Ascending aorta (tissue), 2 donors: Measurements from ENCODE around the gene SRRM5. TPM values are rescaled to one million over a fixed set of nuclear protein-coding genes. Genes with fewer than 3 reads are reported as not detected.

Source experiments
- DNase-seq, 2 donors: peaks; one replicate each; pipeline ENCODE4 v3.0.0-alpha.2; 2019; ENCODE audit warnings: low spot score in 2 of 2
- H3K27ac ChIP-seq, 2 donors: fragments of 200-600 bp; sonication (generic); one replicate each; pipeline ENCODE4 v1.5.1; 2016 to 2017; ENCODE audit warnings: mild to moderate bottlenecking in 1 of 2
- H3K27me3 ChIP-seq: fragments of 200-600 bp; sonication (generic); one replicate; pipeline ENCODE4 v1.5.1; 2017
- H3K36me3 ChIP-seq, 2 donors: fragments of 200-600 bp; sonication (generic); one replicate each; pipeline ENCODE4 v1.5.1; 2016
- H3K4me1 ChIP-seq, 2 donors: fragments of 200-600 bp; sonication (generic); one replicate each; pipeline ENCODE4 v1.5.1; 2016 to 2017; ENCODE audit warnings: mild to moderate bottlenecking in 1 of 2
- H3K4me3 ChIP-seq, 2 donors: fragments of 200-600 bp; sonication (generic); one replicate each; pipeline ENCODE4 v1.5.1; 2016 to 2017; ENCODE audit warnings: mild to moderate bottlenecking in 1 of 2
- H3K9me3 ChIP-seq, 2 donors: fragments of 200-600 bp; sonication (generic); one replicate each; pipeline ENCODE4 v1.5.1; 2016
- intact Hi-C: fragments of 100-400 bp; cut with DNase I; formaldehyde crosslinking; loops from one replicate; pipeline ENCODE4 v1.15.1; 2023
- total RNA-seq: library from RNA; depleted of rRNA; stranded (reverse); fragments of >200 nt; gene quantifications from one replicate; pipeline ENCODE4 v1.1.0, GENCODE V29; 2016
- TF ChIP-seq, protein P1 (sequence below), 3 experiments: fragments of 200-600 bp in 2 of 3; fragments of 450-650 bp in 1 of 3; sonication (generic) in 2 of 3; IDR thresholded peaks; one replicate each; pipeline ENCODE4 v1.5.1; 2016 to 2019; ENCODE audit warnings: antibody characterized with exemption in 3 of 3, mild to moderate bottlenecking in 1 of 3, moderate library complexity in 1 of 3

SRRM5 gene
- total RNA-seq, 1 donor from 2014 or later = 0.32 TPM

DNA sequence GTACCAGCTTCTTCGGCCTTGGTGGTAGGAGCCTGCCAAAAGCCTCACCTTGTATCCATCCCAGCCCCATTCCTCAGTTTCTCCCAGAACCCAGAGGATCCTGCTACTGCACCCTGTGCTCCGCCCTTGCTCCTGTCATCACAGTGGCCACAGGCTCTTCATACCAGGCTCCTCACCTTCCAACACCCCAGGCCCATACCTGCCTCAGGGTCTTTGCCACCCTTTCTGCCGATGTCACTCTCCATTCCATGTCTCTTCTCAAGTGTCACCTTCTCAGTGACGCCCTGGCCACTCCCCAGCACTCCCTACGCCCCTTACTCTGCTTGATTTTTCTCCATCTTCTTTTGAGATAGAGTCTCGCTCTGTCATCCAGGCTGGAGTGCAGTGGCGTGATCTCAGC lies 2.0 kb upstream of the SRRM5 start:
- peaks cover 31 to 36% of the 10 kb centered on the region in 2 donors for H3K36me3 ChIP-seq
- H3K9me3 ChIP-seq = no peaks in the 10 kb centered on the region
- no peak for DNase-seq
- TF ChIP-seq, protein P1, sequence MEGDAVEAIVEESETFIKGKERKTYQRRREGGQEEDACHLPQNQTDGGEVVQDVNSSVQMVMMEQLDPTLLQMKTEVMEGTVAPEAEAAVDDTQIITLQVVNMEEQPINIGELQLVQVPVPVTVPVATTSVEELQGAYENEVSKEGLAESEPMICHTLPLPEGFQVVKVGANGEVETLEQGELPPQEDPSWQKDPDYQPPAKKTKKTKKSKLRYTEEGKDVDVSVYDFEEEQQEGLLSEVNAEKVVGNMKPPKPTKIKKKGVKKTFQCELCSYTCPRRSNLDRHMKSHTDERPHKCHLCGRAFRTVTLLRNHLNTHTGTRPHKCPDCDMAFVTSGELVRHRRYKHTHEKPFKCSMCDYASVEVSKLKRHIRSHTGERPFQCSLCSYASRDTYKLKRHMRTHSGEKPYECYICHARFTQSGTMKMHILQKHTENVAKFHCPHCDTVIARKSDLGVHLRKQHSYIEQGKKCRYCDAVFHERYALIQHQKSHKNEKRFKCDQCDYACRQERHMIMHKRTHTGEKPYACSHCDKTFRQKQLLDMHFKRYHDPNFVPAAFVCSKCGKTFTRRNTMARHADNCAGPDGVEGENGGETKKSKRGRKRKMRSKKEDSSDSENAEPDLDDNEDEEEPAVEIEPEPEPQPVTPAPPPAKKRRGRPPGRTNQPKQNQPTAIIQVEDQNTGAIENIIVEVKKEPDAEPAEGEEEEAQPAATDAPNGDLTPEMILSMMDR (IDR thresholded peaks at IDR 0.05) = no peak
- no peaks in the 10 kb centered on the region for H3K27me3 ChIP-seq
- no peak overlapping the region for H3K4me3 ChIP-seq
- intact Hi-C loops = no loop called here
- H3K27ac ChIP-seq = no peak overlapping the region
- H3K4me1 ChIP-seq = no peaks in the 10 kb centered on the region

DNA sequence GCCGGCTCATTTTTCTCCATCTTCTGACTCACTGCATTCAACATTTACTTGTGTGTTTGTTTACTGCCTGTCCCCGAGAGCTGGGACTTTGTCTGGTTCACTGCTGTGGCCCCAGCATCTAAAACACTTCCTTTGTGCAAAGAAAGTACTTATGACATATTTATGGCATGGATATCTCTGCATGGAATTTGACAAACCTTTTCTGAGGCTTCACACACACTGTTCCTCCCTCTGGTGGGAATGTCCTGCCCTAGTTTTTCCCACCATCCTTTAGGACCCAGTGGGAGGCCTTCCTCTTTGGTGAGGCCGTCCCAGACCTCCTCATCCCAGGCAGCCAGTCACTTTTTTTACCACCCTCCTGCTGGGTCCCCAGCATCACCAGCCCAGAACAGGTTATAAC lies 1.4 kb upstream of the SRRM5 start:
- H3K4me3 ChIP-seq = no peak overlapping the region
- H3K27ac ChIP-seq = no peak overlapping the region
- peaks cover 31 to 36% of the 10 kb centered on the region in 2 donors for H3K36me3 ChIP-seq
- H3K9me3 ChIP-seq = no peaks in the 10 kb centered on the region
- H3K4me1 ChIP-seq = no peaks in the 10 kb centered on the region
- no peaks in the 10 kb centered on the region for H3K27me3 ChIP-seq
- no peak for DNase-seq
- intact Hi-C loops = no loop called here
- TF ChIP-seq, protein P1 (IDR thresholded peaks at IDR 0.05) = no peak

DNA sequence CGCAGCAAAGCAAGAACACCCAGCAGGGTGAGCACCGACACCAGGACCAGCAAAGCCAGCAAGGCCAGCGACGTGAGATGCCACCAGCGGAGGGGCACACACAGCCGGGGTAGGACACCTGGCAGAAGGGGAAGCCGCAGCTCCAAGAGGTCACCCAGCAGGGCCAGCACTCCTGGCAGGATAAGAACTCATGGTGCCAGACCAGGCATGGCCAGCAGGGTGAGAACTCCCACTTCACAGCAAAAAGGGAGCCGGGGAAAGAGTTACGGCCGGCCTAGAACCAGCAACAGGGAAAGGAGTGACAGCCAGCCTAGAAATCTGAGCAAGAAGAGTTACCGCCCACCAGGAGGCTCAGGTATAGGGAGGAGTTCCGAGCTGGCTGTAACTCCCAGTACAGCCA lies 486 bp downstream of the SRRM5 start:
- Histone ChIP-seq H3K27ac (no peak overlapping the region), H3K36me3 (peaks cover 25 to 31% of the 10 kb centered on the region in 2 donors), H3K27me3 (no peaks in the 10 kb centered on the region), H3K4me3 (no peak overlapping the region), H3K9me3 (no peaks in the 10 kb centered on the region), H3K4me1 (no peaks in the 10 kb centered on the region)
- no peak for DNase-seq
- TF ChIP-seq, protein P1 (IDR thresholded peaks at IDR 0.05) = no peak
- intact Hi-C loops = no loop called here

DNA sequence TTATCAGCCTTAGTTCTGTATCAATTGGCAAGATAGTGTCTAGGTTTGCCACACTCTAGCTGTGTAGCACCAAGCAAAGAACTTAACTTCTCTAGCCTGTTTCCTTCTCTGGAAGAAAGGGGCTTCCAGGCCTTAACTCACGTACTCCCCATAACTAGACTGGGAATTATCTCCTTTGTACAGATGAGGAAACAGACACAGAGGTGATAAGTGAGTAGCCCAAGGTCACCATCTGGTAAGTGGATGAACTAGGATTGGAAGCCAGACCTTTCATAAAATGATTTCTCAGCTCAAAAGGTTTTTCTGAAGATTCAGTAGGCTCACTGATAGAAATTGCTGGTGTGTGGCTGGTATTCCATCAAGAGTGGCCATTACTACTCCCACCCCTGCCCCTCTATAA lies 4.4 kb downstream of the SRRM5 start:
- intact Hi-C loops = no loop called here
- no peak overlapping the region for H3K4me3 ChIP-seq
- no peak overlapping the region for H3K27ac ChIP-seq
- H3K27me3 ChIP-seq = no peaks in the 10 kb centered on the region
- no peak for DNase-seq
- H3K9me3 ChIP-seq = no peaks in the 10 kb centered on the region
- H3K4me1 ChIP-seq = peaks cover 0 to 7% of the 10 kb centered on the region in 2 donors
- peaks cover 20 to 21% of the 10 kb centered on the region in 2 donors for H3K36me3 ChIP-seq
- TF ChIP-seq, protein P1 (IDR thresholded peaks at IDR 0.05) = no peak

DNA sequence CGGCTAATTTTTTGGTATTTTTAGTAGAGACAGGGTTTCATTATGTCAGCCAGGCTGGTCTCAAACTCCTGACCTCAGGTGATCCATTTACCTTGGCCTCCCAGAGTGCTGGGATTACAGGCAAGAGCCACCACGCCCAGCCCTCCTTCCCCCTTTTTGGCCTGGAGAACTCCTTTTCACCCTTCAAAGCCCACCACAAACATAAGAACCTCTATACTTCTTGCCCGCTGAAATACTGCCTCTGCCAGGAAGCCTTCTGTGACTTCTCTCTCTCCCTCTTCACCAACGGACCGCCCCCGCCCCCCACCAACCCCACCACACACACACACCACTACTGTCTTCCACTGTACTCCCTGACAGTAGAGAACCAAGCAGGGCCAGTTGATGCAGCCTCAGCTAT lies 5.1 kb downstream of the SRRM5 start:
- Histone ChIP-seq H3K4me3 (no peak overlapping the region), H3K27me3 (no peaks in the 10 kb centered on the region), H3K9me3 (no peaks in the 10 kb centered on the region), H3K36me3 (peaks cover 16 to 20% of the 10 kb centered on the region in 2 donors), H3K27ac (no peak overlapping the region), H3K4me1 (peaks cover 0 to 7% of the 10 kb centered on the region in 2 donors)
- intact Hi-C loops = no loop called here
- DNase-seq = no peak
- TF ChIP-seq, protein P1 (IDR thresholded peaks at IDR 0.05) = no peak

DNA sequence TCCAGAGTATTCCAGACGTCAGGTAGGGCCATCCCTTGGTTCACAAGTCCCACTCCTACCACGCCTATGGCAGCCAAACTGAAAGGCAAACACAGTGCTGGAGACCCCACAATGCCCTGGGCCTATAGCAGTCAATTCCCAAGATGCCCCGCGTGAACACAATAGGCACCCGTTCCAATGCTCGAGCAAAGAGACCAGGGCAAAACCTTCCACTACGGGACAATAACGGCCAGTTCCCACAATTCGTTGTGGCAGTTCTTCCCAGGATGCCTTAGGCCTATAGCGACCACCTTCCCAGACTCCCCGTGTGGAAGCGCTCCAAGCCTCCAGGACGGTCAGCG lies 7.0 kb downstream of the SRRM5 start:
- no peak for DNase-seq
- no peaks in the 10 kb centered on the region for H3K9me3 ChIP-seq
- no peaks in the 10 kb centered on the region for H3K27me3 ChIP-seq
- H3K4me3 ChIP-seq = peak overlapping the region; percentile 69 to 75
- H3K27ac ChIP-seq = peak overlapping the region; percentile 87 to 89
- H3K36me3 ChIP-seq = peaks cover 0 to 1% of the 10 kb centered on the region in 2 donors
- intact Hi-C loops = loop anchor here (1.0 kb wide), 2 partner anchors 23 to 49 kb away; partner anchors contain the start of genes IRGQ and ZNF576
- TF ChIP-seq, protein P1 (IDR thresholded peaks at IDR 0.05) = no peak
- H3K4me1 ChIP-seq = peaks cover 0 to 7% of the 10 kb centered on the region in 2 donors
